ENCODE data around the gene OR7G3.

OR7G3 gene

GRCh38 chr19:9086761-9087160 lies 40.0 kb downstream of the OR7G3 start, which contains the start of gene OR1M1:
Gene OR1M1 (plus strand): TSS chr19:9087061. CDS start chr19:9093245, 6,184 bp downstream.
- DNase-seq = no peak

GRCh38 chr19:9078651-9079050 lies 48.1 kb downstream of the OR7G3 start:
- DNase-seq = peak; percentile 56

- no peak for DNase-seq
Measured at GRCh38 chr19:9076901-9077300, 49.8 kb downstream of the OR7G3 start.
